GM21529 (cell line): ENCODE data around the gene G6PC2.
"Not testable (repeated sequence)": the region's sequence is repeated elsewhere in the genome, so short reads cannot be mapped to it uniquely, and the experiment has no call there.

Source experiments
- ATAC-seq: cut with Tn5 transposase; IDR thresholded peaks from one replicate; pipeline ENCODE4 v1.9.1; 2021; ENCODE audit not compliant: unreplicated experiment

Gene G6PC2, protein sequence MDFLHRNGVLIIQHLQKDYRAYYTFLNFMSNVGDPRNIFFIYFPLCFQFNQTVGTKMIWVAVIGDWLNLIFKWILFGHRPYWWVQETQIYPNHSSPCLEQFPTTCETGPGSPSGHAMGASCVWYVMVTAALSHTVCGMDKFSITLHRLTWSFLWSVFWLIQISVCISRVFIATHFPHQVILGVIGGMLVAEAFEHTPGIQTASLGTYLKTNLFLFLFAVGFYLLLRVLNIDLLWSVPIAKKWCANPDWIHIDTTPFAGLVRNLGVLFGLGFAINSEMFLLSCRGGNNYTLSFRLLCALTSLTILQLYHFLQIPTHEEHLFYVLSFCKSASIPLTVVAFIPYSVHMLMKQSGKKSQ

DNA sequence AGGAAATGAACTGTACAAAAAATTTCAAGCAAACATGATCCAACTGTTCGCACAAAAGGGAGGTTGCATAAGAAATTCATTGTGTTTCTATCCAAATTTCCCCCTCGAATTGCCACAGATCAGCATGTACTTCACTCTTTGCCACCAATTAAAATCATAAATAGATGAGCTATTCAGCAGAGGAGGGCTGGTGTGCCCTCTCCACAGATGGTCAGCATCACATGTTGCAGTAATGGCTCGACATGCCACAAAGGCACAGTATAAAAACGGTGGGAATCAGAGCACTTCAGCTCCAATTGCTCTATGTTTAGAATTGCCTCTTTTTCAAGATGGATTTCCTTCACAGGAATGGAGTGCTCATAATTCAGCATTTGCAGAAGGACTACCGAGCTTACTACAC lies at the start of gene G6PC2:
Gene G6PC2, plus strand, starts transcription at position 289 of the 400 bp plus-strand sequence. Its CDS starts 41 bp downstream, at position 330.
- ATAC-seq, result no peak

DNA sequence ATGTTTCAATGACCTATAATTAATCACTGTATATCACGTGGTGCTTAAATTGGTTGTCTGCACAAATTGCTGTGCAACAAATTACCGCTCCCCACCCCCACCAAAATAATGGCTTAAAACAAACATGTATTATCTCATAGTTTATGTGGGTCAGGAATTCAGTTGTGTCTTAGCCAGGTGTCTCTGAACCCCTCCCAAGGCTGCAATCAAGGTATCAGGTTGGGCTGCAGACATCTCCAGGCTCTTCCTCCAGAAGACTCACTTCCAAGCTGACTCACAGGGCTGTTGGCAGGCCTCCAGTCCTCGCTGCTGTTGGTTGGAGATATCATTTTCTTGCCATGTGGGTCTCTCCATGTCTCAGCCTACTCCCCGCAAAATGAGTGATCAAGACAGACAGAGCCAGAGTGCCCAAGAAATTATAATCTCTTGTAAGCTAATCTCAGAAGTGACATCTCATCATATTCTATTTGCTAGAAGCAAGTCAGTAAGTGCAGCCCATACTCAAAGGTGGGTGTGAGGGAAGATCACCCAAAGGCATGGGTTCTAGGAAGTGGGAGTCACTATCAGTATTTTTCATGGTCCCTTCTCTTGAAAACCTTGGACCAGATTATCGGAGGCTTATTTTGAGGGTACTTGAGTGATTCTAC lies 49.3 kb upstream of the G6PC2 start:
- no peak for ATAC-seq

DNA sequence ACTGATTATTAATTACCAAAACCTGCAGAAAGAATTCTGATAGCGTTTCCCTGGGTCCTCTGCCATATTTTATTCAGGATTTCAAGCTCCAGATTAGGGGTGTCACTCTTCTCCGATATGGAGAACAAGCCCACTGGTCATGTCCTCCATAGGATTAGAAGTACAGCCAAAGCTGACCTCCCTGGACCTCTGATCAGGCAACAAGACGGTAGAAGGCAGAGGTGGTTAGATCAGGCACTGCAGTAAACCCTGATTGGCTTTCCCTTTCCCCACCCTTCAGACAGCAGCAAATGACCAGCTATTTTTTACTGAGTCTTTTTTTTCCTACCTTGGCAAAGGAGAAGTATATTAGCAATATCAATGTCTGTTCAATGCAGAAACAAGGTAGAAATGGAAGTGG lies 48.6 kb upstream of the G6PC2 start:
- no peak for ATAC-seq

DNA sequence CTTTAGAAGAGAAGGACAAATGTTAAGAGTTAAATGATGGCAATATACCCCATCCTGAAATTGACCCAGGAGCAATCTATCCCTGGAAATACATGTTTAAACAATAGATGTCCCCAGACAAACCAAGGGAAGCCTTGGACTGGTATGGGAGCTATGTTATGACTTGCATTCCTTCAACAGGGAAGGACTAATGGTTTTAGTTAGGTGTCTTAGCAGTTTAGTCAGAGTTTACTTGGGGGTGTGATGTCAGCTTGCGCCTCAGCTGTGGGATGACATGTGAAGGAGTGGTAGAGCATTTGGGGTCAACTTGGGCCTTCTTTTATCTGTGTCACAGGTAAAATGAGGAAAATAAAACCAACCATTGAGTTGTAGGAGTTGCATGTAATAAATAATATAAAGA lies 47.6 kb upstream of the G6PC2 start:
- no peak for ATAC-seq

DNA sequence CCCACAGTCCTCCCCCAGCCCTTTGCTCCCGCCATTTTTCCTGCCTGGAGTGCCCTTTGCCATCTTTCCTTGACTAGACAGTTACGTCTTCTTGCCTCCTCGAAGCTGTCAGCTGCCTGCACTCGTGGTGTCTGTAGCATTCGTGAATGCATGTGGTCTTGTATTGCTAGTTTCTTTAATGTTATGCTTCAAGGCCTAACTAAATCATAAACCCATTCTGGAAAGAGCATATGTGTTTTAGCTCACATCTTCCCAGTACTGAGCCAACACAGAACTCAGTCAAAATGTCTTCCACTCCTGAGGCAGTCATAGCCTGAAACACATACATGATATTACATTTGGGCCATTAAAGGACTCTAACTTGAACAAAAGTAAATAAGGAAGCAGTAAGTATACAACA lies 46.4 kb upstream of the G6PC2 start:
- ATAC-seq, result no peak

DNA sequence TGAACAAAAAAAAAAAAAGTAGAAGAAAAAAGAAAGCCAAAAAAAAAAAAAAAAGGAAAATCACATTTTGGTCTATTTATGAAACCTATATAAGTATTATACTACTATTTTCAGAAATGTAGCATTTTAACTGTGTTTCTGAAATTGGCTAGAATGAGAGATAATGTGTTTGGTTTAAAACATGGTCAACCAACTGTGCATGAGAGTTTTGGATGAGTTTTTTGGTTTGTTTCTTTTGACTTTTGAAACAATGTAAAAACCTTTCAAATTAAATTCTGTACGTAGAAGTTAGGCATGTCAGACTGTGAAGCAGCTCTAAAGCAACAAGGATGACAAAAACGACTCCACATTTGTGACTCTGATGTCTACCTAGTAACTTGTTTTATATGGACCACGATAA lies 45.5 kb upstream of the G6PC2 start:
- no peak for ATAC-seq

DNA sequence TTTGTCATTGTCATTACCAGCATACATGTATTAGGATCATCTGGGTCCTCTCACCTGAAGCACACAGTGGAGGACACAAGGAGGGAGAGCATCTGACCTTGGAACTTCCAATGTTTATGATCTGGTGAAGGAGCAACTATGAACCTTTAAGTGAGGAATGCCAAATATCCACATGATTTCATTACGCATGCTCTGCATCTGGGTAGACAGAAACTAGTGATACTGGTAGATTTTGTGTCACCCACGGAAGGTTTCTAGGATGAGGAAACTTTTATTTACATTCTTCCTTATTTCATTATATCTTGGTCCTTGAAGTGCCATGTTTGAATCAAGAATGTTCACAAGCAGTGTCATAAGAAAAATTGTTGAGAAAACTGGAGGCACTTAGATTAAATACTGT lies 42.9 kb upstream of the G6PC2 start:
- ATAC-seq, result no peak

DNA sequence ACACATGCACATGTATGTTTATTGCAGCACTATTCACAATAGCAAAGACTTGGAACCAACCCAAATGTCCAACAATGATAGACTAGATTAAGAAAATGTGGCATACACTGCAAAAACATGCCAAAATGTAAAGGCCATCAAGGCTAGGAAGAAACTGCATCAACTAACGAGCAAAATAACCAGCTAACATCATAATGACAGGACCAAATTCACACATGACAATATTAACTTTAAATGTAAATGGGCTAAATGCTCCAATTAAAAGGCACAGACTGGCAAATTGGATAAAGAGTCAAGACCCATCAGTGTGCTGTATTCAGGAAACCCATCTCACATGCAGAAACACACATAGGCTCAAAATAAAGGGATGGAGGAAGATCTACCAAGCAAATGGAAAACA lies 33.9 kb upstream of the G6PC2 start:
- ATAC-seq, result not testable (repeated sequence)

DNA sequence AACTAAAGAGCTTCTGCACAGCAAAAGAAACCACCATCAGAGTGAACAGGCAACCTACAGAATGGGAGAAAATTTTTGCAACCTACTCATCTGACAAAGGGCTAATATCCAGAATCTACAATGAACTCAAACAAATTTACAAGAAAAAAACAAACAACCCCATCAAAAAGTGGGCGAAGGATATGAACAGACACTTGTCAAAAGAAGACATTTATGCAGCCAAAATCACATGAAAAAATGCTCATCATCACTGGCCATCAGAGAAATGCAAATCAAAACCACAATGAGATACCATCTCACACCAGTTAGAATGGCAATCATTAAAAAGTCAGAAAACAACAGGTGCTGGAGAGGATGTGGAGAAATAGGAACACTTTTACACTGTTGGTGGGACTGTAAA lies 30.7 kb upstream of the G6PC2 start:
- ATAC-seq, result not testable (repeated sequence)

DNA sequence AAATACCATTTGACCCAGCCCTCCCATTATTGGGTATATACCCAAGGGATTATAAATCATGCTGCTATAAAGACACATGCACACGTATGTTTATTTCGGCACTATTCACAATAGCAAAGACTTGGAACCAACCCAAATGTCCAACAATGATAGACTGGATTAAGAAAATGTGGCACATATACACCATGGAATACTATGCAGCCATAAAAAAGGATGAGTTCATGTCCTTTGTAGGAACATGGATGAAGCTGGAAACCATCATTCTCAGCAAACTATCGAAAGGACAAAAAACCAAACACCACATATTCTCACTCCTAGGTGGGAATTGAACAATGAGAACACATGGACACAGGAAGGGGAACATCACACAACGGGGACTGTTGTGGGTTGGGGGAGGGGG lies 30.3 kb upstream of the G6PC2 start:
- ATAC-seq, result not testable (repeated sequence)

DNA sequence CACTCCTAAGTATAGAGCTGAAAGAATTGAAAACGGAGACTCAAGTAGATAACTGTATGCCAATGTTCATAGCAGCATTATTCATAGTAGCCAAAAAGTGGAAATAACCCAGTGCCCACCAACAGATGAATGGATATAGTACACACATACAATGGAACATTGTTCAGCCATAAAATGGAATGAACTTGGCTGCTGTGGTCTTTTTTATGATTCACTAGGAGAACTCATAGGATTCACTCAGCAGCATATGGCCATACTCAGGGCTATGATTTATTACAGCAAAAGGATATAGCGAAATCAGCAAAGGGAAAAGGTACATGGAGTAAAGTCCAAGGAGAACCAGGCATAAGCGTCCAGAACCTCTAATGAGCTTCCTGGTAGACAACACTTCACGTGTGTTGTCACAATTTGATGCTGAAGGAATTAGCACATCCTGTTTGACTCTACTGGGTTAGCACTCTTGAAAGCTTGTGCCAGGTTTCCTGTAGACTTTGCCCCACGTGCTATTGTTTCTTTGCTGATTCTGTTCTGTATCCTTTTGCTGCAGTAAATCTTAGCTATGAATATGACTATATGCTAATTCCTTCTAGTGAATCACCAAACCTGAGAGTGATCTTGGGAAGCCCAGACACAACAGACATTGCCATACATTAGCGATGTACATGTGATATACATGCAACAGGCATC lies 26.6 kb upstream of the G6PC2 start:
- no peak for ATAC-seq

DNA sequence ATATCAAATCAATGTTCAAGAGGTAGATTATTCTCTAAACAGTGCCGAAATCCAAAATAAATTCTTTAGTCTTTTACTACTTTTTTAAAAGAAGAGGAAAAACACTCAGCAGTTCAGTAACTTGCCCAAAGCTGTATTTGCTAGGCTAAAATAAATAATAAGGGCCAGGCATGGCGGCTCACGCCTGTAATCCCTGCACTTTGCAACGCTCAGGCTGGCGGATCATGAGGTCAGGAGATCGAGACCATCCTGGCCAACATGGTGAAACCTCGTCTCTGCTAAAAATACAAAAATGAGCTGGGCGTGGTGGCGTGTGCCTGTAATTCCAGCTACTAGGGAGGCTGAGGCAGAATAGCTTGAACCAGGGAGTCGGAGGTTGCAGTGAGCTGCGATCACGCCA lies 18.9 kb upstream of the G6PC2 start:
- ATAC-seq, result not testable (repeated sequence)

DNA sequence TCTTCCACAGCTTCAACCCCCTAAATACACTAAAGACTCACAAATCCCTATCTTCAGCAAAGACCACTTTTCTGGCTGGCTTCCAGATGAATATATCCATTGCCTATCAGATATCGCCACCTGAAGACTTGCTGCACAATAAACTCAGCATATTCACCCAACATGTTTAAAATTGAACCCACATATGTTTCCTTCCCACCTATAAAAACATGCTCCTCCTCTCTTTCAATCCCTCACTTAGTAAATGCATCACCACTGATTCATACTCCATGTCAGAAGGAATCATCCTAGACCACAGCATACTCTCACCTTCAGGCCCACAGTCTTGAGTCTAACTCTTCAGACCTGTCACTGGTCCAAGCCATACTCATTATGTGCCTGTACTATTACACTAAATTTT lies 16.1 kb upstream of the G6PC2 start:
- no peak for ATAC-seq

DNA sequence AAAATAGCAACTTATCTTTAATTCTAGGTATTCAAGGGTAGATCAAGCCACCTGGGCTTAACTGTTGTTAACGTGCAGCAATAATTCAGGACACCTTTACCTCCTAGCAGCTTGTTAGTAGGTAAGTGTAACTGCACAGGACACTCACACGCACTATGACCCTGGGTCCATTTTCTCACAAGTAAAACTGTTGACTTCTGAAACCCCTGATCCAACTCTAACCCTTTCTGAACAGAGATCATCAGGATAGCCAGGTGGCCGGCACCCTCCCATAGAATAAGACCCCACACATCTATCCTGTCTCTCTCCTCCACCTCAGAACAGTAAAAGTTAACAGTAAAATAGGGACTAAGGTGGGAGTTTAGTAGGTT lies 11.5 kb upstream of the G6PC2 start:
- ATAC-seq, result no peak

DNA sequence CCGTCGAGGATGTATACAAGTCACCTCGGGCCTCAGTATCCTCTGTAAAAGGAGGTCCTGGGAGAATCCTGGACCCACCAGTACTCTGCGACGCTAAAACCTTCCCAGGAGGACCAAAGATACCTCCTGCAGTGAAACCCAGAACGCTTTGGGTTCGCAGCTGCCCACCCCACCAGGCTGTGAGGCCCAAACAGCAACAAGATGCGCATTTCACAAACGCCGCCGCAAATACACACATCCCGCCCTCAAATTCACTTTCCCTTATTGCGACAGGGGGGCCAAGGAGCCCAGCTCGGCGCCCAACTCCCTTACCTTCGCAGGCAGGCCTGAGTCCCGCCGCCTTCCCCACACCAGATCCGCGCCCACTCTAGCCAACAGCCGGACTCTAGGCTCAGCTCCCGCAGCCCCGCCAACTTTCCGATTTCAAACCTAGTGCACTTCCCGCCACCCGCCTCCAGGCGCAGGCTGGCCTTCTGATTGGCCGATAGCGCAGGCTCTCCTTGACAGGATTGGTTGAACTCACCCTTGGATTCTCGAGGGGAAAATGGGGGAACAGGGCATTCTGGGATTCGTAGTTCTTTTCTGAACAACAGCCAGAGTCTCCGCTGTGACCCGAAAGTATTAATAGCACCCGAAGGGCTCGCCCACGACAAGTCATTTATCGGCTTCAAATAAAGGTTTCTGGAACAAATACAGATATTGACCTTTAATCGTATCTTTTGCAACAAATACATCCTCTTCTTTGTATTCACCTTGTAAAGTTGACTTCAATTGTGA lies 10.9 kb upstream of the G6PC2 start, which contains the start of gene SPC25:
Gene SPC25, minus strand, starts transcription at position 425 of the 777 bp plus-strand sequence. CDS start 911 bp downstream, outside the sequence.
- peak; percentile 100 for ATAC-seq

DNA sequence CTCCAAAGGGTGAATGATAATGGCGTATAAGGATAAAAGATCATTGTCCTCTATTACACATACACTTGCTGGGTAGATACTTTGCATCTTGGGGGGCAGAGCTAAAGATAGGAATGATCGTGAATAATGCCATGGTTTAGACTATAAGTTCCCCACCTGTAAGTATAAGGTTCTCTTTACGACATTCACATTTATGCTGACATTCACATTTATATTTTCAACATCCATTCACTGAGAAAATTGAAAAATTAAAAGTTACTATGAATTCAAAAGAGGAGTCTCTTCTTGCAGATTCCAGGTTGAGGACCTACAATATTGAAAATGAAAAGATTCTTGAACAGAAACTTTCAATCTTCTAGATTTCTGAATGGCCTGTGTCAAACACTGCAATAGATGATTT lies 8.8 kb upstream of the G6PC2 start:
- no peak for ATAC-seq

DNA sequence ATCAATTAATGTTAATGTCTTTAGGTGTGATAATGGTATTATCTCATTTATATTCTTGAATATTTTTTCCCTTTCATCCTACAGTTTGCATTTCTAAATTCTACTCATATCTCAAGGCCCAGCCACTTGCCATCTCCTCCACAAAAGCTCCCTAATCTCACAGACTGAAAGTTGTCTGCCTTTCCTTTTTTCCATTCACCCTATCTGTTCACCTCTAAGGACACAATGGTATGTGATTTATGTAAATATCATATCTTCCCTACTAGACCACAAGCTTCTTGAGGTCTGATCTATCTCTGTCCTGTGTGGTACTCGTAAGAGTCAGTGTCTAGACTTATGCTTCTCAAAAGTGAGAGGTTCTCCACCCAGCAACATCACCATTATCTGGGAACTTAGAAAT lies 7.0 kb upstream of the G6PC2 start:
- ATAC-seq, result no peak

DNA sequence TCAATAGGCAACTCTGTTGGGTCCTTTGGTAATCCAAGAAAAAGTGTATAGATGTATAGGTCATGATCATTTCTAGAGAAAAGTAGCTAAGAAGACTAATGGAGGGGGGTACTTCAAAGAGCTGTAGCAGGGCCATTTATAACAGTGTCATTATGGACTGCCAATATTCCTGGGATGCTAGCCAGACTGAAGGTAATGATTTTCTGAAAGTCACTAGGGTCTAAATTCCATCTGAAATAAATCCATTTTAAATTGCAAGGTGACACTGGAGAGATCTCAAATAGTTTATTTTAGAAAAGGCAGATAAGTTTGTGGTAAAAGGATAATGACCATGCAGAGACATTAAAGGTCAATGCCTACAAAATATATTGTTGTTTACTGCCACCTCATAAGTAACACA lies 6.4 kb upstream of the G6PC2 start:
- no peak for ATAC-seq

DNA sequence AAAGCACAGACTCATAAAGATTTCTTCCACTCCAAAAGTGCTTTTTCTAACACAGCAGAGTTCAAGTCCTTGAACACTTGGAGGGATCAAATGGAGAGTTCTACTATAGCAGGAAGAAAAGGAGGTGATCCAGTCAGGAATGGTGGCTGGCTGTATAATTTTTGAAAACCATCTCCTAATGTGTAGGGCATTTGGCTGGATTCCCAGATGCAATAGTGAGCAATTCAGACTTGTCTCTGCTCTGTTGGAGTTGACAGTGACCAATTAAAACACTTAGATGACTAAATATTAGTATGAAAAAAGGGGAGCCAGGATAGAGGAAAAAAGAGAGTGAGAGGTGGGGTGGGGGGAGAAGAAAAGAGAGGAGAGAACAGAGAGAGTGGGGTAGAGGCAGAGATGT lies 5.3 kb upstream of the G6PC2 start:
- ATAC-seq, result no peak

DNA sequence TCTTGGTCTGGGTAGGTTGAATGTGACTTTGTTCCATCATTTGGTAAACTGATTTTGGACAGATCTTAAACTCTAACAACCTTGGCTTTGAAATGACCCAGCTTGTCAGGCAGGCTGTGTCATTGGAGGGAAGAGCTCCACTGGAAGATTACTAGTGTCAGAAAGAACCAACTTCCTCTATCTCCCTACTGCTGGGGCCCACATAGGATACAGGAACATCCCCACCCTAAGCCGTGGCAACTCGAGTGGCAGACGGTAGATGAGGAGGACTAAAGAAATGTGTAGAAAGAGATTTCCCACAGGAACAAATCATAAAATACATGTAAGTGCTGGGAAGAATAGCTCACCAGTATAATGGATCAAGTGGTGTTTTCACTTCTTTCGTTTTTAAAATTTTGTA lies 4.3 kb upstream of the G6PC2 start:
- no peak for ATAC-seq

DNA sequence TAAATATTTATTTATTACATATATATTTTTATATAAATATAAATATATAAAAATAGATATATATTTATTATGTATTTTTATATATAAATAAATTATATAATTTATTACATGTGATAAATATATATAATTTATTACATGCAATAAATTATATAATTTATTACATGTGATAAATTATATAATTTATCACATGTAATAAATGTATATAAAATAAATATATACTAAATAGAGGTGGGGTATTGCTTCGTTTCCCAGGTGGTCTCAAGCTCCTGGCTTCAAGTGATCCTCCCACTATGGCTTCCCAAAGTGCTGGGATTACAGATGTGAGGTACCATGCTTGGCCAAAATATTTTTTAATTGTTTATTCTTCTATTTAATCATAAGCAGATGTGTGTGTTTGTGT lies 3.6 kb upstream of the G6PC2 start:
- ATAC-seq, result no peak
